HG03175 (cell line): ENCODE results near the gene NRCAM.

Experiments
- ATAC-seq: cut with Tn5 transposase; IDR thresholded peaks from one replicate; pipeline ENCODE4 v1.9.1; 2021; ENCODE audit warnings: mild to moderate bottlenecking, moderate library complexity; ENCODE audit not compliant: unreplicated experiment

The NRCAM gene

DNA sequence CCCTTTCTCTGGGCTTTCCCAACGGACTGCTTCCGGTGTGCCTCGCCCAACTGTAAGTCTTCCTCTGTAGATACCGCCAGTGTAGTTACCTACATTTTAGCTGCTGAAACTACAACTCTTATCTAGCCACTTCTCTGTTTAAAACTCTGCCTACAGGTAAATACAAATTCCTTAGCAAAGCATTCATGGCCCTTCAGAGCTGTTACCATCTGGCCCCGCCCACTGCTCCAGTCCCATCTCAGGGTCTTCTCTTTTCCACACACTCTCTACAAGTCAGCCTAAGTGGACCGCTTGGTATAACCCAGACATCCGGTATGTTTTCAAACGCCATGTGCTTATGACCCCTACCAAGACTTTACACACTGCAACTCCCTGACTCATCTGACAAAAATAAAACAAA, 285.1 kb downstream of the NRCAM start:
- ATAC-seq = no peak

DNA sequence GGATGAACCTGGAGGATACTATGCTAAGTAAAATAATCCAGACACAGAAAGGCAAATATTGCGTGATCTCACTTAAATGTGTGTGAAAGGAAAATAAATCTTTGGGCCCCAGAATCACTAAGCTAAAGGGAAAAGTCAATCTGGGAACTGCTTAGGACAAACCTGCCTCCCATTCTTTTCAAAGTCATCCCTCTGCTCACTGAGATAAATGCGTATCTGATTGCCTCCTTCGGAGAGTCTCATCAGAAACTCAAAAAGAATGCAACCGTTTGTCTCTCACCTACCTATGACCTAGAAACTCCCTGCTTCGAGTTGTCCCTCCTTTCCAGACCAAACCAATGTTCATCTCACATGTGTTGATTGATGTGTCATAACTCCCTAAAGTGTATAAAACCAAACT, 286.0 kb downstream of the NRCAM start:
- ATAC-seq = no peak

DNA sequence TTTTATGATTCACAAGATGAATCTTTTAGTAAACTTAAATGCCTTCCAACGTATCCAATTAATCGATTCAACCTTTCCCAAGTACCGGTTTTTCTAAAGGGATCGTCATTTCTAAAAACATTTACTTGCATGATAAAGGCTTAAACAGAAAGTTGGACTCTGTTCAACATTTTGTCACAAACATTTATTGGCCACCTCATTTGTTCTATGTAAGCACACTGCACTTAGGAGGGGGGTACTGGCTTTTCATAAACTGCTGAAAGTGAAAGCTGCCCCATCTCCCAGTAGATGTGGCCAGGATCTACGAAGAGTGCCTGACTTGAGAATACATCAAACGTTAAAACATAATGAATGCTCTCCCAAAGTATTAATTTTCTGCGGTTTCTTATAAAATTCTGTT, 288.8 kb downstream of the NRCAM start:
- no peak for ATAC-seq

- ATAC-seq = no peak
These were observed 289.5 kb downstream of the NRCAM start for GRCh38 chr7:108166687-108167086.

DNA sequence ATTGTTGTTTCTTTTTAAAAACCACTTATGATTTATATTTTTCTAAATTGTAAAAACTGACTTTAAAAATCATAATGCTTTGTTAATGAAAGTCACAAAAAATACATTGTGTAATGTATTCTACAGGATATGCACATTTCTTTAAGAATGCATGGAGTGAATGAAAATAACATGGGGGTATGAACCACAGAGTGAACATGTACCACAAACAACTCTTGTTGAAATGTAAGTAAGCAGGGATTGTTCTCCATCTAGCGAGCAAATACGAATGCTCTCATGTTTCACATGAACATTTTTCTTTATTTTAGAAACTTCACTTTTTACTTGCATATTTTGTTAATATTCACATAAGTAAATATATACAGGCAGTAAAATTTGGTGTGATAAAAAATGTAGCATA, 290.5 kb downstream of the NRCAM start:
- no peak for ATAC-seq

- no peak for ATAC-seq
These were observed 291.3 kb downstream of the NRCAM start for GRCh38 chr7:108164946-108165345.

DNA sequence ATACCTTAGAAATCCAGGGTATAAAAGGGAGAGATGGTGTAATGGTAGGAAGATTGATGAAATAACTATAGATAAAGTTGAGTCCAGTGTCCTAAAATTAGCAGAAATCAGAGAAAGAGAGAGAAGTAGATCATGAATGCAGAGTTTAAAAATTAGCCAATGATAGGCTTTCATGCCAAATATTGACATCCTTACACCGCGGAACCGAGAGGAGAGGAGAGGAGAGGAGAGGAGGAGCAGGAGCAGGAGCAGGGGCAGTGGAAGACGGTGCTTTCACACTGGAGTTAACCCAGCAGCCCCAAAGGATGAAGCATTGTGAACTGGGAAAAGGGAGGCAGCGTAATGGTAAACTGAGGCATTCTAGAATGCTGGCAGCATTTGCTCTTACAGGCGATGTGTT, 291.9 kb downstream of the NRCAM start:
- no peak for ATAC-seq

GRCh38 chr7:108158776-108159175, 297.5 kb downstream of the NRCAM start:
- ATAC-seq = no peak

GRCh38 chr7:108157606-108158335, 298.5 kb downstream of the NRCAM start:
- ATAC-seq = no peak

- ATAC-seq = no peak
These were observed 299.2 kb downstream of the NRCAM start for GRCh38 chr7:108156897-108157605.

DNA sequence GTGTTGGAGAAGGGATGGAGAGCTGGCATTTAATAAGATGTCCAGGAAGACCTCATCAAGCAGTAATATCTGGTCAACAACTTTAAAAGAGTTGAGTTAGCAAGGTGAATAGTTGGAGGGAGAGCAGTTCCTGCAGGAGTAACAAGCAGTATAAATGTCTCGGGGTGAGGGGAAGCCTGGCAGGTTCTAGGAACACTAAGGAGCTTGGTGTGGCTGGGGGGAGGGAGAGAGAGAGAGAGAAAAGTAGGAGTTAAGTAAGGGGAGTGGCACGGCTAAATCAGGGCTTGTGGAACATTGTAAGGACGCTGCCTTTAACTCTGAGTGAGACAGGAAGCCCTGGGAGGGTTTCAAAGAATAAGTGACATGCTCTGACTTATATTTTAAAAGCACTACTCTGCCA, 304.0 kb downstream of the NRCAM start:
- no peak for ATAC-seq

- no peak for ATAC-seq
These were observed 306.3 kb downstream of the NRCAM start for GRCh38 chr7:108149908-108150307.

GRCh38 chr7:108149119-108149518, 307.1 kb downstream of the NRCAM start:
- ATAC-seq = no peak

- no peak for ATAC-seq
These were observed 309.1 kb downstream of the NRCAM start for GRCh38 chr7:108147031-108147563.

DNA sequence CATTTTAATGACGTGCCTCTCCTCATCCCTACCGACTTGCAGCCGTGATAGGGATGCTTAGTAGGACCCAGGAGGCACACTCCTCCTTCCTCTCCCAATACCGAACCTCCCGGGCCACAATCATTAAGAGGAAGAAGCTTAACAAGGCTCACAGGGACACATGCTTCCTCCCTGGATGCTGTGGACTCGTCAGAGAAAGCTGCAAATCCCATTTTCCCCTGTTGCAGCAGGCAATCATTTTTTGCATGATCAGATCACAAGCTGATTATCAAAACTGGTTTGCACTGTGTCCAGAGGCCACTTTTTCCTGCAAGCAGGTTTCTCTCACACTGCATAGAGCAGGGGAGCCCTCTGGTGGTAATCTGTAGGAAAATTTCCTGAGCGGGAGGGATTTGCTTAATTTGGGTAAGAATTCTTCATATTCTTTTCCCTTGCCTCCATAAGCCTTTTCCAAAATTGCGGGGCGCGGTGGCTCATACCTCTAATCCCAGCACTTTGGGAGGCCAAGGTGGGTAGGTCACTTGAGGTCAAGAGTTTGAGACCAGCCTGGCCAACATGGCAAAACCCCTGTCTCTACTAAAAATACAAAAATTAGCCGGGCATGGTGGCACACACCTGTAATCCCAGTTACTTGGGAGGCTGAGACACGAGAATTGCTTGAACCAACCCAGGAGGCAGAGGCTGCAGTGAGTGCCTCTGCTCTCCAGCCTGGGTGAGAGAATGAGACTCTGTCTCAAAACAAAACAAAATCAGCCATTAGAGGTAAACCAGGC, 310.0 kb downstream of the NRCAM start:
- peak; percentile 64 for ATAC-seq

DNA sequence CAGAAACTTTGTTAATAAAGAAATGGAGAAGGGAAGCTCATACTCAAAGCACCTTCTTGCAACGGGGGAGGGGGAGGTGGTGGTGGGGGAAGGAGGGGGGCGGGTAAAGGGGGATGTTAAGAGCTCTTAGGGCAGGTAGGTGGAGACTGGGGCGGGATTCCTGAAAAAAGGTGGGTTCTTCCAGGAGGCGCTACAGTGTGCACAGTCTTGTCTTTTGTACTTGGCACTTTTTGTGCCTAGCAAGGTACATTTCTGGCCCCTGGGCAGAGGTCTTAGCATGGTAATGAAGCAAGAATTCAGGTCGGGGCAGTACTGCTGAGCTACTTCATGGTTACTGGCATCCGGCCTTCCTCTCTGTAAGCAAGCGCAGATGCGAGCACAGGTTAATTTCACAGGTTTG, 310.8 kb downstream of the NRCAM start:
- ATAC-seq = no peak

- ATAC-seq = no peak
These were observed 311.3 kb downstream of the NRCAM start for GRCh38 chr7:108144931-108145330.

DNA sequence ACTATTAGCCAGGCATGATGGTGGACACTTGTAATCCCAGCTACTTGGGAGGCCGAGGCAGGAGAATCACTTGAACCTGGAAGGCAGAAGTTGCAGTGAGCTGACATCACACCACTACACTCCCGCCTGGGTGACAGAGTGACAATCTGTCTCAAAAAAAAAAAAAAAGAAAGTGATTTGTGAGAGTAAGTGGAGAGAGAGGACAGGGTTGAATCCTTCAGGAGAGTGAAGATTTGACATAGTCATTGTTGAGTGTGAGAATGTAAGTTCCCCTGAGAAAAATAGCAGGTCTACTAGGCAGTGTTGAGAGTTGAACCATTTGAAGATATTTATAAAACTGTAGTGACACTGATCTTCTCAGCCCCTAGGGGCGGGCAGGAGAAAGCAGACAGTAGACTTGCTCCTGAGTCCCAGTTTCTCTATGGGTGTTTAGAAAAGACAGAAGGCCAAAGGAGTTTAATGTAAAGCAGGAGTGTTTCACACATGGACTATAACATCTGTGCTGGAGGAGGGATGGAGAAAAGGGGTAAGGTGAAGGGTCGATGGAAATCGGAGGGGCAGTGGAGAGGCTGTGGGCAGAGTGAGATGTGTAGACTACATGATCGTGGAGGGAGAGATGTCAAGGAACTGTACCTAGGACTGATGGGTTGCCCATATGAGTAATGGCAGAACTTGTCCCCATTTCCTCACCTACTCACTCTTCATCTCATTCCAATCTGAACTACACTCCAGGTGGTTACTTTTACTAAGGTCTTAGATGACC, 312.4 kb downstream of the NRCAM start:
- ATAC-seq = no peak

- no peak for ATAC-seq
These were observed 313.5 kb downstream of the NRCAM start for GRCh38 chr7:108142675-108143259.

DNA sequence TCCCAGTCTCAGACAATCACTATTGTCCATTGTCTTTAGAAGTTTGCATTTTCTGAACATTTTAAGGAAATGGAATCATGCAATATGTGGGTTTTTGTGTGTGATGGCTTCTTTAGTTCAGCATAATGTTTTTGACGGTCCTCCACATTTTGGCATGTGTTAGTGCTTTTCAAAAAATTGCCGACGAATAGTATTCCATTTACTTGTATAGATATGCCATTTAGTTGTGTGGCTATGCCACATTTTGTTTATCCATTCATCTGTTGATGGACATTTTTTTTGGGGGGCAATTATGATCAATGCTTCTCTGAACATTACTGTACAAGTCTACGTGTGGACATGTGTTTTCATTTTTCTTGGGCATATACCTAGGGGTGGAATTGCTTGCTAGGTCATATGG, 314.1 kb downstream of the NRCAM start:
- ATAC-seq = no peak
